GM12892 (cell line): Measurements from ENCODE around the gene LCP2.

Experiments used
- POLR2A ChIP-seq: IDR thresholded peaks from 2 replicates; pipeline ENCODE4 v1.6.1; 2011; ENCODE audit warnings: low read depth, low read length, control low read depth
- POLR2AphosphoS5 ChIP-seq: IDR thresholded peaks from 2 replicates; pipeline ENCODE4 v1.6.1; 2011; ENCODE audit warnings: low read depth, low read length, control low read depth

- TF ChIP-seq POLR2AphosphoS5 (no peak), POLR2A (no peak)
Observed at GRCh38 chr5:170334626-170335025, 37.0 kb upstream of the LCP2 start.
